Liver (tissue), 3 donors: ENCODE results near the gene ITLN1.

Source experiments
- RXRA ChIP-seq, 2 donors: IDR thresholded peaks; 2 replicates each; pipeline ENCODE4 v1.6.1; 2017 to 2018; ENCODE audit warnings: antibody characterized with exemption in 2 of 2, mild to moderate bottlenecking in 1 of 2
- TF ChIP-seq, protein P1 (sequence below): fragments of 150-350 bp; IDR thresholded peaks from 2 replicates; pipeline ENCODE4 v1.5.1; 2017; ENCODE audit warnings: improper control_type of control experiment, low read depth, low read length; ENCODE audit not compliant: missing input control
- donor health status: healthy.
- donor health status: healthy.

DNA sequence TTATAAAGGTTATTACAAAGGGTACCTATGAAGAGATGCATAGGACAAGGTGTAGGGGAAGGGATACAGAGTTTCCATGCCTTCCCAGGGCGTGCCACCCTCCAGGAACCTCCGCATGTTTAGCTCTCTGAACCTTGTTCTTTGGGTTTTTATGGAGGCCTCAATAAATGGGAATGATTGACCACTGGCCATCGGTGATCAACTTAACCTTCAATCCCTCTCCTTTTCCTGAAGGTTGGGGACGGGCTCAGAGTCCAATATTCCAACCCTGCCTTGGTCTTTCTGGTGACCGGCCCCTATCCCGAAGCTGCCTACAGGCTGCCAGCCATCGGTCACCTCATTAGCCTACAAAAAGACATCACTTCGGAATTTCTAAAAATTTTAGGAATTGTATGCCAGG is 34.0 kb downstream of the ITLN1 start:
- no peak for TF ChIP-seq RXRA (IDR thresholded peaks at IDR 0.05)
- TF ChIP-seq, protein P1, sequence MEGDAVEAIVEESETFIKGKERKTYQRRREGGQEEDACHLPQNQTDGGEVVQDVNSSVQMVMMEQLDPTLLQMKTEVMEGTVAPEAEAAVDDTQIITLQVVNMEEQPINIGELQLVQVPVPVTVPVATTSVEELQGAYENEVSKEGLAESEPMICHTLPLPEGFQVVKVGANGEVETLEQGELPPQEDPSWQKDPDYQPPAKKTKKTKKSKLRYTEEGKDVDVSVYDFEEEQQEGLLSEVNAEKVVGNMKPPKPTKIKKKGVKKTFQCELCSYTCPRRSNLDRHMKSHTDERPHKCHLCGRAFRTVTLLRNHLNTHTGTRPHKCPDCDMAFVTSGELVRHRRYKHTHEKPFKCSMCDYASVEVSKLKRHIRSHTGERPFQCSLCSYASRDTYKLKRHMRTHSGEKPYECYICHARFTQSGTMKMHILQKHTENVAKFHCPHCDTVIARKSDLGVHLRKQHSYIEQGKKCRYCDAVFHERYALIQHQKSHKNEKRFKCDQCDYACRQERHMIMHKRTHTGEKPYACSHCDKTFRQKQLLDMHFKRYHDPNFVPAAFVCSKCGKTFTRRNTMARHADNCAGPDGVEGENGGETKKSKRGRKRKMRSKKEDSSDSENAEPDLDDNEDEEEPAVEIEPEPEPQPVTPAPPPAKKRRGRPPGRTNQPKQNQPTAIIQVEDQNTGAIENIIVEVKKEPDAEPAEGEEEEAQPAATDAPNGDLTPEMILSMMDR: no peak
